ENCODE results near the gene SHANK2.

SHANK2 gene

DNA sequence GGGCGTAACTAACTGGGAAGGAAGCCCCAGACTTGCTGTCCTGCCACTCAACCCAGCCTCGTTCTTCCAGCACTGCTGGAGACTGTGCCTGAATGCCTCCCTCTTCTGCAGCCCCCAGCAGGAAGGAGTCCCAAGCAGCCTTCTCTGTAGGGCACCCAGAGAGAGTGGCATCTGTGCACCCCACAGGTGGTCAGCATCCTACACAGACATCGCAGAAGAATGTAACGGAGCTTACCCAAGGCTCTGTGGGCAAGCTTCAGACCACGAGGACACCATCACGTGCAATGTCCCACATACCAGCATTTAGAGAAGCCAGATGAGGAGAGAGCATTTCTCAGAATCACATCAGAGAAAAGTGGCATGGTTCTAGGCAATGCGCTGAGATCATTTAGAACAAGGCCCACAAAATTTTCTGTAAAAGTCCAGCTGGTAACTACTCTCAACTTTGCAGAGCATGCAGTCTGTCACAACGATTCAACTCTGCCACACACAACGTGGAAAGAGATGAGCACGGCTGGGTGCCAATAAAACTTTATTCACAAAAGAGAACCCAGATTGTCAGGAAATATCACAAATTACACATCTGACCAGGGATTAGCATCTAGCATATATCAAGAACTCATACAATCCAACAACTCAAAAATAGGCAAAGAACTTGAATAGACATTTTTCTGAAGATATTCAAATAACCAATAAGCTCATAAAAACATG, 33.4 kb downstream of the SHANK2 start:
- DNase-seq, result no peak

DNA sequence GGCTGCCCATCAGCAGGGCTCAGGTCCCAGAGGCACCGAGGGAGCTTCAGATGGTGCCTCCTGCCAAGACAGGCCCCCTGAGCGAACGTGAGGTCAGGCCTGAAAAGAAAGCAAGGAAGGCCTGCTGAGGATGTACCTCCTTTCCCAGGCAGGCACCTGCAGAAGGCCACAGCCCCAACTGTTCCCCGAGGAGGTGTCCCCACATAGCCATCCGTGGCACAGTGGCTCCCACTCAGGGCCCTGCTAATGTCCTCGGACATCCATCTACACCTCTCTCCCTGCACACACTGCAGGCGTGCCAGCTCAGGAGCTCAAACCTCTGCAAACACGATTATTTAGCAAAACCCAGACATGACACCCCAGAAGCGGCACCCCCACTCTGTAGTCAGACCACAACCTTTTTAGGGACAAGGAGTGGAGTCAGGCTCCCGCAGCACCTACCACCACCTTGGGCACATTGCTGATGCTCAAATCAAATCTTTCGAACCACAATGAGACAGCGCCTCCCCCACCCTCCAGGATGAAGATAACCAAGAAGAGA, 36.9 kb downstream of the SHANK2 start:
- no peak for DNase-seq

DNA sequence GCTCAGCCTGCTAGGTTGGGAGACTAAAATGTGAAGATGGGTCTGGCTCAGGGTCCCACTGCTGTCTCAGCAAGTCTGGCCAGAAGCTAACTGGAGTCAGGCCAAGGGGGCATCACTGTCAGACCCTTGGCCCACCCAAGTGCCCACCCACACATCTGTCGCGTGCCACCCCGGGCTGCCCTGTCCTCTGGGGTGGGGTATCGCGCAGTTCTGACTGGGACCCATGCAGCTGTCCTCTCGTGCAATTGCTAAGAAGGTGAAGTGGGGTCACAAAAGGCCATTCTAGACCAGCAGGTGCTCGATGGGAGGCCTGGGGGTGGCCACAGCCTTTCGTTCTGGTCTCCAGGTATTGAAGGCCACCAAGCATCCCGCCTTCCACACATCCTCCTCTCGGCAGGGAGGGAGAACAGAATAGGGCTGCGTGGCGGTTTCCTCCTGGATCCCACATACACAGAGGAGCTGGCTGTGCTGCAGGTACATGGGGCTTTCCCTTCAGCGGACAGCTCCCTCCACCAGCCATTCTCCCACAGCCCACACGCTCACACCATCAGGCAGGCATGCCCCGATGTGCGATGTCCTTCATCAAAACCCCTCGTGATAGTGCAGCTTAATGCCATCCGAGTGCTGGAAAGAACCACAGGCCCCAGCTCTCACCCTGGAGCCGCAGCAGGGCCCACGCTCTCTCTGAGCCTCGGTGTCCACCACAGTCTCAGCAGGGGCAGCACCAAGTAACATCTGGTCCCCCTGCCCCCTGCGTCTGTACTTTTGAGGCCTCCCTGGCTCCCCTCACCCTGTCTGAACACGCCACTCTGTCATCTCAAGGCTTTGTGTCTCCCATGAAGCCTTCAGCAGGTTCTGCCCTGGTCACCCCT, 37.6 kb downstream of the SHANK2 start:
- no peak for DNase-seq

DNA sequence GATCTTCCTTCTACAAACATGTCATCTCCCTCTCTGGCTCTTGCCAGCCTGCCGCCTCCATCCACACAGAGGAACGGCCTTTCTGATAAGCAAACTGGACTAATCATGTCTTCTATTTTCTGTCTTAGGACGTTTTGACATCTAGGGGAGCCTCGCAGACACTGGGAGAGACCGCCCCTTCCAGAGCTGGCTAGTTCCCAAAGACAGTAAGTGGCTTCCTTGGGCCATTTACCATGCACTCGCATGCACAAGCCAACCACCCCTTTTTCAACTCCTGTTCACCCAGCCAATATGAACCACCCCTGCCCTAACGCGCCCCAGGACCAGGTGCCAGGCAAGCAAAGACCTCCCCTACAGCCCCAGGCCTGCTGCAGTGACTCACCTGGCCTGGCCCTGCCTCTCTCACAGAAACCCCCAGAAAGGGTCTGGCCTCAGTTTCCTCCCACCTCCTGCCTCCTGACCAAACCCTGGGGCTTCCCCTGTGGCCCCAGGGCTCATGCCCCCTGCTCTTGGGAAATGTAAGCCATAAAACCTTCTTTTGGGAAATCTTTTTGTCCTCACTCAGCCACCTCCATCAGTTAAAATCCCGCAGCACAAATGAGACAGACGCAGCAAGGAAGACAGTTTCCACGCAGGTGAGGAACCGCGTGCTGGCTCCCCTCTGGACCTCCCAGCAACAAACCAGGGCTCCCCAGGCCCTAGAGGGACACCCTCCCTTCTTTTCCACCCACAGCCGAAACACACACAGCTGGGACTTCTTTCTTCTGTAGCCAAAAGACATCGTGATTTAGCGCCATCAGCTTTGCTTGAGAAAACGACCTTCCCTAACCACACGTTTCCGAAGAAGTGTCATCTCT, 38.5 kb downstream of the SHANK2 start:
- DNase-seq, result no peak

DNA sequence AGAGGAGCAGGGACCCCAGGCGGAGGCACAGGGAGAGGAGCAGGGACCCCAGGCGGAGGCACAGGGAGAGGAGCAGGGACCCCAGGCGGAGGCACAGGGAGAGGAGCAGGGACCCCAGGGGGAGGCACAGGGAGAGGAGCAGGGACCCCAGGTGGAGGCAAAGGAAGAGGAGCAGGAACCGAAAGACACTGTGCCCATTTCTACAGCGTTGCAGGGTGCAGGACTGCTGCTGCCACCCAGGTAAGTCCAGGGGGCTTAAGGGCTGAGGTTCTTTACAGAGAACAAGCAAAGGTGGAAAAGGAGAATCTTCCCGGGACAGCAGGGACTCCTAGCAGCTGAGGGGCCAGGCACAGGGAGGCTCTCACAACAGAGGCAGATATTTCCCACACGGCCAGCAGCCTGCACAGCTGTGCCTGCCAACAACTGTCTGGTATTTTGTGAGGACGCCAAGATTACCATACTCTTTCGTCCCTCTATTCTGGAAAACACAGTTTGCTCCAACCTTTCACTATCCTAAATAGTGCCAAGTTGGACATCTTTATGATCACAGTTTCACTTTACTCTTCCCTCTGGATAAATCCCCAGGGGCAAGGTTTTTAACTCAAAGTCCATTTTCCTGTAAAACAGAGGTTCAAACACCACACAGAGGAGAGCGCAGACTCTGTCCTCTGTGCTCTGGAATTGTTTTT, 39.4 kb downstream of the SHANK2 start:
- no peak for DNase-seq

DNA sequence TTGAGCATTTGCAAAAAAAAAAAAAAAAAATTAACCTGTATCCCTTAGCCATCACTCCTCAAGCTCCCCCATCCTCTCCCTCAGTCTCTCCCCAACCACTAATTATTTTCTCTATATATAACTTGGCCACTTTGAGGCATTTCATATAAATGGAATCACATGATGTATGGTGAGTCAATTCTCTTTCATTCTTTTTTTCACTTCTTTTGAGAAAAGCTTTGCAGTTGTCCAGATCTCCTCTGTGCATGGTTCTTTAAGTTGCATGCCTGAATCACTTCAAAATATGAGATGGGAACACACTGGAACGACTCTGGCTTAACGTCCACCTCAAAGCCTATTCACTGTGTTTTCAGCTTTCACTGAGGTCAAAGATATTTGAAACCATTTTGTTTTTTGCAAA, 40.7 kb downstream of the SHANK2 start:
- DNase-seq, result no peak

DNA sequence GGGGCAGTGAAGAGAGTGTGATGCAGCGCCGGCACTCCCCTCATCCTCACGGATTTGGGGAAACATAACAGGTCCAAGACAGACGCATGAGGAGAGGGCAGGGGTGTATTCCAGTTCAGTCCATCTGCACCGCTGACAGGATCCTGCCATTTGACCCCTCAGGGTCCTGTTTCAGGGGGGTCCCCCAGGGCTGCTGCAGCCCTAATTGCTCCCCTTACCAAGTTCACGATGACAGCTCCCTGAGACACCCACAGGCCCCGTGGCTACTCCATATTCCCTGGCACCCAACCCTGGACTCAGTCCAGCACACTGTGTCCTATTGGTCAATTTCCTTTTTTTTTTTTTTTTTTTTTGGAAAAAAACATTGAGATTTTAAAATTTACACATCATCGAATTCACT, 41.5 kb downstream of the SHANK2 start:
- no peak for DNase-seq

DNA sequence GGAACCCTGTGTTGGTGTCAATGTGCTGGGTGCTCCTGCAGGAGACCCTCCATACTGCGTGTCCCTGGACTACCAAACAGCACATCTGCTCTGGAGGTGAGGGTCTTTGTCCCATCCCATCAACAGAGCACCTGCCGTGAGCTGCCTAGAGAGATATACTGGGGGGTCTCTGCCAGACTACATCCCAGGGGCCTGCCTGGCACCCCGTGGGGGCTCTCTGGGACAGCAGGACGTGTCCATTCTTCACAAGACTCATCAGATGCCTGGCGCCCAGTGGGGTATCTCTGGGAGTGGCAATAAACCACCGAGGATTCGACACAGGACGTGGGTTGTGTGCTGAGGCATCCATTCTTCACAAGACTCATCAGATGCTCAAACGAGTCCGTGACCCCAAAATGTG, 42.7 kb downstream of the SHANK2 start:
- no peak for DNase-seq

DNA sequence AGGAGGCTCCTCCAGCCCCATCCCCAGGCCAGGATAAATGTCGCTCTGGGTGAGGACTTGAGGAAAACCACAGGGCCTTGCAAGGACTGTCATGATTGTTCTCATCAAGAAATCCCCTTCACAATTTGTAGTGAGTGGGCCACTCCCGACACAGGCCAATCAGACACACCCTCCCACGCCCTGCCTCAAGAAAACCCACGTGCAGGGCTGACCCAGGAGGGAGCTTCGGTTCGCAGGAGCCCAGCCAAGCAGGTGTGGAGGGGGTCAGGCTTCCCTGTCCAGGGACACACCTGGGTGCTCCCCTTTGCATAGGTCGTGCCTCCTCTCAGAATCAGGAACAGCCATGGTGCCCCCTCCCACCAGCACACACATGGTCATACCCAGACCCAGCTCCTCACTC, 43.2 kb downstream of the SHANK2 start:
- no peak for DNase-seq

DNA sequence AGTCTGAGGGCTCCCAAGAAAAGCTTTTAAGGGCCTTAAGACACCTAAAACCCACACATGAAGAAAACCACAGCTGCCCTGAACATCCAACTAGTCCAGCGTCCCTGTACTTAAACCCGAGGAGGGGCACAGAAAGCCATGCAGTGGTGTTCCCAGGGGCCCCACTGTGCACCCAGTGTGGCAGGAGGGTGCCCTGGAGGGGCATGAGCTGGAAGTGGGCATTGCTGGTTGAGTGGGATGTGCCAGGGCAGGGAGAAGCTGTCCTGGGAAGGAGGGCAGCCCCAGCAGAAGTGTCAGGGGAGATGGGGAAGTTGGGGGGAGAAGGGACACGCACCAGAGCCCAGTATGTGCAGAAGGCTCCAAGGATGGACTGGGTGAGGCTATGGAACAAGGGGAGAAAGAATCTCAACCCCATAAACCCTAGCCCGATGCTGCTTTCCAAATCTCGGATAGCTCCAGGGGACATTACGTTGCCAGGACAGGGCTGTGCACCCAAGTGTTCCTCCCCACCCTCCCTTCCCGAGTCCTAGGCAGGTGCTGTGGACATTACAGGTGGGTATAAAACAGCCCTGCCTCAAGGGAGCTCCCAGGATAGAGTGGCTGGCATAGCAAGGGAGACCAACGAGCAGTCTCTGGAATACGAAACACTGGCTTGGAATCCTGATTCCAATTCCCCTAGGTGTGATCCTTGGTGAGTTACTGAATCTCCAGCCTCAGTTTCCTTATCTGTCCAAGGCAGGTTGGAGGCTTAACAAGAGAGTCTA, 44.2 kb downstream of the SHANK2 start:
- no peak for DNase-seq

DNA sequence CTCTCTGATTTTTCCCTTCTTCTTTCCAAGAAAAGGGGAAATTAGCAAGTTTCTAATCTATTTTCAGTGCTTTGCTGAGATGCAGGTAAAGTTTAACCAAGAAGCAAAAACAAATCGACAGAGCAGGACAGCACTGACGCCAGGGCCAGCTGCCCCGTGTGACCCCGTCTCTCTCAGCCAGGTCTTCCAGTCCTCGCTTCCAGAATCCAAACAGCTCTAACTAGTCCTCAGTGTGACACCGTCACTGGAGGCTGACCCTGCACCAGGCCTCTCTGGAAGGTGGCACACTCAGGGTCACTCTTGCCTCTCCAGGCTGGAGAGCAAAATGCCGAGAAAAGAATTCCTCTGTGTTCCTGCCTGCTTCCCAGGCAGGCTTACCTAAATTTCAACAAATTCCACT, 44.8 kb downstream of the SHANK2 start:
- DNase-seq, result no peak

DNA sequence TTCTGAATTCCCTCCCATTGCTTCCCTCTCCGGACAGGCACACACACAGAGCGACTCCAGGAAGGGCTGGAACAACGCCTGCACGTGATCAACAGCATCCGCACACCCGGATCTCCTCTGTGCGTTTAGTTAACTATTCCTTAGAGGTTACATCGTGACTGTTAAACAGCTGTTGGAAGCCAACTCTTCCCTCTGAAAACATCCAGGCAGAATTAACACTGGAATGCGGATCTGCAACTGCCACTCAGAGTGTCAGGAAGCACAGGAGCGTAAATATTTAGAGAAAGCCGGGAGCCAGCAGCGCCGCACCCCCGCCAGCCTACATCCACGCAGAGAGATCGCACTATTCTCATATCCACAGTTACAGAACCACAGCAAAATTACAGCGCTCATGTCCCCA, 46.2 kb downstream of the SHANK2 start:
- DNase-seq, result no peak

DNA sequence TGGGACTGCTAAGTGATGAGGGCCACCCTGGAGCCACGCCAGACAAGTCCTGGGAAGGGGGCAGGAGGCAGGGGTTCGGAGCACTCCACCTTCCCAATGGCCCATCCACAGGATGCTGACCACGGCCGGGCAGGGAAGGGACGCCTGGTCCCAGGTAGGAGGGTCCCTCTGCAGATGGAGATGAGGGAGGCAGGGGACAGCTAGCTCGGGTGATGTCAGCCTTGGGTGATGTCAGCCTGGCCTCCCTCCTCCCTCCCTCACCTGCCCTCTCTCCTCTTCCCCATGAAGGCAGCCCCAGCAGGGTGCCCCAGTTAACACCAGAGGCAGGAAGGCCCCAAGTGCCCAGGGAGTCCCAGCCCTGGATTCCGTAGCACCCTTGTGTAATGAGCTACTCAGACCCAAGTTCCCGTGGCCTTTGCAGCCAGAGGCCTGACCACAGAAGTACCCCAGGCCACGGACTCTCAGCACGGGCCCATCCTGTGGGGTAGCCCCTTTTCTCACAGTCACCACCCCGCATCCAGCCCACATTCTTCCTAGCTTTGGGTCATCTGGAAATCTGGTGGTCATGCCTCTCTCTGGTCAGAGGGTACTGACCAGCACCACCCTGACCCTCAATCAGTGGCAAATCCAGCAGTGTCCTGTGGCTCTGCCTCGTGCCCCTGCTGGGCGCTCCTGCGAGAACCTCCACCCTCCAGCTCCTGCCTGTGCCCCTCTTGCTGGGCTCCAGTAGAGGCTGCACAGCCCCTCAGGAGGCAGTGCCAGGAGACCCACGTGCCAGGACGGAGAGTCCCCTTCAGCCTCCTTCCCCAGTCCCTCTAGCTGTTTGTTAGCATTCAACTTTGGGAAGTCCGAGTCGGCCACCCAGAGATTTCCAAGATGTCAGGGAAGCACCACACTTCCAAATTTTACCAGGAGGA, 47.4 kb downstream of the SHANK2 start:
- no peak for DNase-seq

DNA sequence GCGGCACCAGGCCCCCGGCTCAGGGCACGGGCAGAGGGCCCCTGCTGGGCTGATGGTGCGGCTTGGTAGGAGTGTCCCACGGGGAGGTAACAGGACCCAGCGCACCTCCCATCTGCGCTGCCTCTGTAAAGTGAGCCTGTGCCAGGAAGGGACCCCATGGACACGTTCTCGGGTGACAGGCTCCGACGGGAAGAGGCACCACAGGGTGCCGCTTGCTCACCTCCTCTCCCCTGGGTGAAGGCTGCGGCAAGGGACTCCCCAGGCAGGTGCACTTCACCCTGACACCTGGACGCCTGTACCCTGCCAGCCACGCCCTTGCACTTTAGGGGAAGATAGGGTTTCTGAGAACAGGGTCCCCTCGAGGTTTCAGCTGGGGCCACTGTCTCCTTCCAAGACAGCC, 48.1 kb downstream of the SHANK2 start:
- no peak for DNase-seq

DNA sequence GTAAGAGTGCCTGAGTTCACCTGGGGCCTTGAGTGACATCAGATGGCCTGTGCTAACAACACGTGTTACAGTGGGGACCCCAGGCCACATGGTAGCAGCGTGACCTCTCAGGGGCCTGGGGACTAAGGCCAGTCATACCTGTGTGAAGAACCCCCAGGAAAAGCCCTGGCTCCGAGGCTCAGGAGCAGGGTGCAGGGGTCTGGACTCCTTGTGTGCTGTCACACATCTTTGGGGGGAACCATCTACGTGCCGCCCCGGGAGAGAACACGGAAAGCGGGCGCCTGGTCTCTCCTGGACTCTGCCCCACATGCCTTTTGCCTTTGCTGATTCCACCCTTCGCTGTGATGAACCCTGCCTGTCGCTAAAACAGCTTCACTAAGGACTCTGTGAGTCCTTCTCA, 48.7 kb downstream of the SHANK2 start:
- no peak for DNase-seq

DNA sequence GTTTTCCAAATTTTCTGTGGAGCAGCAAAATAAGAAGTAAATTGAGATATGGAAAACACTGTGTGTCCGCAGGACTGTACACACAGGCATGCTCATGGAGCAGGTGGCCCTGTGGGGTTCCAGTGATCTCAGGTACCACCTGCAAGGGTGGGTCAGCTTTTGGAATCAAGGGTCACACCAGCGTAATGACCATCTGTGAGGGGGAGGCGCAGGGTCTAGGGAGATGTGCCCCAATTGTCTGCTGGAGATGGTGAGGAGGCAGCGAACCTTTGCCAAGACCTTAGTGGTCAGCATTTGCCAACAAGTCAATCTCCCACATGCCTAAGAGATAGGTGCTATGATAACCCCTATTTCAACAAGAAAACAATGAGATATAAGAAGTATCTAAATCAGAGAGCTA, 49.4 kb downstream of the SHANK2 start:
- no peak for DNase-seq

DNA sequence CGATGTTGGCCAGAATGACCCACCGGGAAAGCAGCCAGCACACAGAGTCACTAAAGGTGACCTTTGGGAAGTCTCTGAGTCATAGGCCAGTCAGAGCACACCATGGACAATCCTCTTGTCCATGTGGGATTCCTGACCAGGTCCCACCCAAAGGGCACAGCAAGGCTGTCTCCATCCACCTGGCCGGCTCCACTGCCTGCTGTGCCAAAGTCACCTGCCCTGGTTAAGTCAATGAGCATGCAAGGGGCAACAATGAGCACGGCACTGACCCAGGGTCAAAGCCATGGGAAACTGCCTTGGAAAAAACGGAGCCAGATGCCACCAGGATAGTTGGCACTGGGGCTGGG, 49.8 kb downstream of the SHANK2 start:
- no peak for DNase-seq

Measured in fibroblast of upper back skin (primary cell).